Measurements from ENCODE around the gene ACAP2.

The ACAP2 gene

GRCh38 chr3:195450731-195451229 lies 8.0 kb upstream of the ACAP2 start:
- Histone ChIP-seq H2BK5ac (ENCODE audit: low read depth, low read length, poor library complexity, severe bottlenecking) (no peak overlapping the region), H2AFZ (ENCODE audit: low read depth, low read length) (peak overlapping the region; percentile 47), H3K14ac (ENCODE audit: low read length in 2 of 2) (no peak overlapping the region), H3K9ac (ENCODE audit: low read length) (peak overlapping the region; percentile 69), H2AK5ac (ENCODE audit: low read length, severe bottlenecking) (no peak overlapping the region), H3K27ac (ENCODE audit: low read length, poor library complexity, severe bottlenecking) (peak overlapping the region; percentile 24), H2BK12ac (ENCODE audit: low read length in 2 of 2) (no peak overlapping the region), H3K4me2 (ENCODE audit: low read length, poor library complexity, severe bottlenecking) (no peak overlapping the region), H3K18ac (ENCODE audit: low read depth in 1 of 2, low read length in 2 of 2) (peak overlapping the region in 1 of 2 experiments; percentile 69), H2BK120ac (ENCODE audit: low read depth, low read length) (no peak overlapping the region), H4K91ac (ENCODE audit: low read length) (no peak overlapping the region), H3K36me3 (ENCODE audit: control insufficient read depth in 1 of 2, insufficient read depth in 2 of 2, low read depth in 1 of 2, low read length in 2 of 2) (no peaks in the 10 kb centered on the region), H3K23ac (ENCODE audit: low read length in 2 of 2) (no peak overlapping the region), H3K4me3 (ENCODE audit: insufficient read depth in 1 of 2, low read depth in 1 of 2, low read length in 2 of 2) (no peak overlapping the region), H3K79me1 (replicated peaks; ENCODE audit: low read length, poor library complexity, severe bottlenecking) (no peaks in the 10 kb centered on the region), H3K4ac (ENCODE audit: low read depth in 1 of 2, low read length in 2 of 2) (no peak overlapping the region), H3K4me1 (ENCODE audit: control insufficient read depth, insufficient read depth, low read depth, low read length) (peaks cover 3% of the 10 kb centered on the region), H3K27me3 (ENCODE audit: control insufficient read depth in 1 of 2, insufficient read depth in 1 of 2, low read length in 2 of 2) (no peaks in the 10 kb centered on the region), H3K9me3 (ENCODE audit: control insufficient read depth, low read length) (no peaks in the 10 kb centered on the region), H2BK15ac (ENCODE audit: low read depth, poor library complexity, severe bottlenecking) (no peak overlapping the region), H4K8ac (ENCODE audit: low read length) (no peak overlapping the region)
- DNase-seq: peak; percentile 94
- 59% methylated on average over 5 of the region's 5 CpGs for WGBS

GRCh38 chr3:195448205-195448875 lies 5.5 kb upstream of the ACAP2 start:
- Histone ChIP-seq H2BK120ac (ENCODE audit: low read depth, low read length) (no peak overlapping the region), H3K4me2 (ENCODE audit: low read length, poor library complexity, severe bottlenecking) (no peak overlapping the region), H2BK12ac (ENCODE audit: low read length in 2 of 2) (no peak overlapping the region), H3K23ac (ENCODE audit: low read length in 2 of 2) (no peak overlapping the region), H3K79me1 (replicated peaks; ENCODE audit: low read length, poor library complexity, severe bottlenecking) (no peaks in the 10 kb centered on the region), H3K14ac (ENCODE audit: low read length in 2 of 2) (no peak overlapping the region), H3K9ac (ENCODE audit: low read length) (no peak overlapping the region), H4K91ac (ENCODE audit: low read length) (no peak overlapping the region), H3K4me1 (ENCODE audit: control insufficient read depth, insufficient read depth, low read depth, low read length) (peaks cover 5% of the 10 kb centered on the region), H2BK5ac (ENCODE audit: low read depth, low read length, poor library complexity, severe bottlenecking) (no peak overlapping the region), H3K4ac (ENCODE audit: low read depth in 1 of 2, low read length in 2 of 2) (no peak overlapping the region), H2AK5ac (ENCODE audit: low read length, severe bottlenecking) (no peak overlapping the region), H3K18ac (ENCODE audit: low read depth in 1 of 2, low read length in 2 of 2) (no peak overlapping the region), H3K9me3 (ENCODE audit: control insufficient read depth, low read length) (no peaks in the 10 kb centered on the region), H2AFZ (ENCODE audit: low read depth, low read length) (no peak overlapping the region), H3K4me3 (ENCODE audit: insufficient read depth in 1 of 2, low read depth in 1 of 2, low read length in 2 of 2) (no peak overlapping the region), H4K8ac (ENCODE audit: low read length) (no peak overlapping the region), H2BK15ac (ENCODE audit: low read depth, poor library complexity, severe bottlenecking) (no peak overlapping the region), H3K27ac (ENCODE audit: low read length, poor library complexity, severe bottlenecking) (no peak overlapping the region), H3K27me3 (ENCODE audit: control insufficient read depth in 1 of 2, insufficient read depth in 1 of 2, low read length in 2 of 2) (no peaks in the 10 kb centered on the region), H3K36me3 (ENCODE audit: control insufficient read depth in 1 of 2, insufficient read depth in 2 of 2, low read depth in 1 of 2, low read length in 2 of 2) (no peaks in the 10 kb centered on the region)
- no peak for DNase-seq
- over 99% methylated on average over 6 of the region's 12 CpGs for WGBS

GRCh38 chr3:195447201-195447600 lies 4.4 kb upstream of the ACAP2 start:
- H3K9ac ChIP-seq (ENCODE audit: low read length): no peak overlapping the region
- H3K18ac ChIP-seq (ENCODE audit: low read depth in 1 of 2, low read length in 2 of 2): no peak overlapping the region
- H3K36me3 ChIP-seq (ENCODE audit: control insufficient read depth in 1 of 2, insufficient read depth in 2 of 2, low read depth in 1 of 2, low read length in 2 of 2): no peaks in the 10 kb centered on the region
- peaks cover 5% of the 10 kb centered on the region for H3K4me1 ChIP-seq (ENCODE audit: control insufficient read depth, insufficient read depth, low read depth, low read length)
- no peaks in the 10 kb centered on the region for H3K27me3 ChIP-seq (ENCODE audit: control insufficient read depth in 1 of 2, insufficient read depth in 1 of 2, low read length in 2 of 2)
- no peak overlapping the region for H3K4me2 ChIP-seq (ENCODE audit: low read length, poor library complexity, severe bottlenecking)
- no peak overlapping the region for H2BK15ac ChIP-seq (ENCODE audit: low read depth, poor library complexity, severe bottlenecking)
- no peak overlapping the region for H2AFZ ChIP-seq (ENCODE audit: low read depth, low read length)
- no peak overlapping the region for H2BK120ac ChIP-seq (ENCODE audit: low read depth, low read length)
- H3K4me3 ChIP-seq (ENCODE audit: insufficient read depth in 1 of 2, low read depth in 1 of 2, low read length in 2 of 2): no peak overlapping the region
- H4K8ac ChIP-seq (ENCODE audit: low read length): no peak overlapping the region
- no peak overlapping the region for H2AK5ac ChIP-seq (ENCODE audit: low read length, severe bottlenecking)
- H2BK5ac ChIP-seq (ENCODE audit: low read depth, low read length, poor library complexity, severe bottlenecking): no peak overlapping the region
- H3K23ac ChIP-seq (ENCODE audit: low read length in 2 of 2): no peak overlapping the region
- no peak overlapping the region for H4K91ac ChIP-seq (ENCODE audit: low read length)
- DNase-seq: no peak
- H3K9me3 ChIP-seq (ENCODE audit: control insufficient read depth, low read length): no peaks in the 10 kb centered on the region
- WGBS: 97% methylated on average over 6 of the region's 6 CpGs
- H3K4ac ChIP-seq (ENCODE audit: low read depth in 1 of 2, low read length in 2 of 2): no peak overlapping the region
- no peak overlapping the region for H3K27ac ChIP-seq (ENCODE audit: low read length, poor library complexity, severe bottlenecking)
- no peak overlapping the region for H3K14ac ChIP-seq (ENCODE audit: low read length in 2 of 2)
- H3K79me1 ChIP-seq (replicated peaks; ENCODE audit: low read length, poor library complexity, severe bottlenecking): no peaks in the 10 kb centered on the region
- no peak overlapping the region for H2BK12ac ChIP-seq (ENCODE audit: low read length in 2 of 2)

- no peak overlapping the region for H3K4me3 ChIP-seq (ENCODE audit: insufficient read depth in 1 of 2, low read depth in 1 of 2, low read length in 2 of 2)
Observed at GRCh38 chr3:195446359-195446758, 3.5 kb upstream of the ACAP2 start.

More at GRCh38 chr3:195446359-195446758, 3.5 kb upstream of the ACAP2 start:
- Histone ChIP-seq H3K4me1 (ENCODE audit: control insufficient read depth, insufficient read depth, low read depth, low read length) (peaks cover 5% of the 10 kb centered on the region), H3K79me1 (replicated peaks; ENCODE audit: low read length, poor library complexity, severe bottlenecking) (no peaks in the 10 kb centered on the region), H2BK12ac (ENCODE audit: low read length in 2 of 2) (no peak overlapping the region), H2BK120ac (ENCODE audit: low read depth, low read length) (no peak overlapping the region), H2BK5ac (ENCODE audit: low read depth, low read length, poor library complexity, severe bottlenecking) (no peak overlapping the region), H3K27ac (ENCODE audit: low read length, poor library complexity, severe bottlenecking) (no peak overlapping the region), H3K36me3 (ENCODE audit: control insufficient read depth in 1 of 2, insufficient read depth in 2 of 2, low read depth in 1 of 2, low read length in 2 of 2) (no peaks in the 10 kb centered on the region), H3K4me2 (ENCODE audit: low read length, poor library complexity, severe bottlenecking) (no peak overlapping the region), H4K8ac (ENCODE audit: low read length) (no peak overlapping the region), H3K18ac (ENCODE audit: low read depth in 1 of 2, low read length in 2 of 2) (no peak overlapping the region), H3K4ac (ENCODE audit: low read depth in 1 of 2, low read length in 2 of 2) (no peak overlapping the region), H3K27me3 (ENCODE audit: control insufficient read depth in 1 of 2, insufficient read depth in 1 of 2, low read length in 2 of 2) (no peaks in the 10 kb centered on the region), H3K9me3 (ENCODE audit: control insufficient read depth, low read length) (no peaks in the 10 kb centered on the region), H2AFZ (ENCODE audit: low read depth, low read length) (no peak overlapping the region), H2AK5ac (ENCODE audit: low read length, severe bottlenecking) (no peak overlapping the region), H3K14ac (ENCODE audit: low read length in 2 of 2) (no peak overlapping the region), H3K23ac (ENCODE audit: low read length in 2 of 2) (no peak overlapping the region), H4K91ac (ENCODE audit: low read length) (no peak overlapping the region), H2BK15ac (ENCODE audit: low read depth, poor library complexity, severe bottlenecking) (no peak overlapping the region), H3K9ac (ENCODE audit: low read length) (no peak overlapping the region)
- DNase-seq: no peak
- WGBS: 96% methylated on average over 3 of the region's 3 CpGs

Data from mesenchymal stem cell (in vitro differentiated cells and primary cell).